Adrenal gland (tissue), 12 donors: ENCODE results near the gene GLI1. TPM values are rescaled to one million over a fixed set of nuclear protein-coding genes. Genes with fewer than 3 reads are reported as not detected.

Experiments used
- DNase-seq, 7 donors: peaks; one replicate each; pipeline ENCODE4 v3.0.0-alpha.2; 2019 to 2020
- H3K27ac ChIP-seq, 5 donors: fragments of 200-600 bp; sonication (generic) in 4 of 5; 1 replicate in 3 of 5; 2 replicates in 2 of 5; pipeline versions ENCODE4 v1.5.1 to v1.8.0; 2016 to 2020; ENCODE audit warnings: mild to moderate bottlenecking in 1 of 5
- H3K27me3 ChIP-seq: fragments of 200-600 bp; 2 replicates; pipeline ENCODE4 v1.8.0; 2021
- H3K36me3 ChIP-seq, 2 donors: fragments of 200-600 bp; replicated peaks in 1 of 2; 1 replicate in 1 of 2; 2 replicates in 1 of 2; pipeline versions ENCODE4 v1.5.1 to v1.8.0; 2018 to 2022
- H3K4me1 ChIP-seq, 2 donors: fragments of 200-600 bp; replicated peaks in 1 of 2; 1 replicate in 1 of 2; 2 replicates in 1 of 2; pipeline versions ENCODE4 v1.5.1 to v1.8.0; 2018 to 2021
- H3K4me3 ChIP-seq, 4 donors: fragments of 200-600 bp; sonication (generic) in 3 of 4; one replicate each; pipeline ENCODE4 v1.5.1; 2016 to 2018
- H3K9me3 ChIP-seq, 3 donors: fragments of 200-600 bp; sonication (generic) in 1 of 3; replicated peaks in 1 of 3; 1 replicate in 2 of 3; 2 replicates in 1 of 3; pipeline versions ENCODE4 v1.5.1 to v1.8.0; 2016 to 2021
- POLR2A ChIP-seq, 2 donors: fragments of 450-650 bp; IDR thresholded peaks; one replicate each; pipeline ENCODE4 v1.6.1; 2017; ENCODE audit warnings: antibody characterized with exemption in 2 of 2, mild to moderate bottlenecking in 2 of 2, moderate library complexity in 1 of 2
- WGBS, 4 donors: extraction: QIAGEN DNeasy Blood & Tissue Kit in 2 of 4; methylation state at CpG; one replicate each; pipeline versions ENCODE4 v1.1.5 to v1.1.7; 2013 to 2017; 5-methylcytosine and 5-hydroxymethylcytosine counted together
- intact Hi-C, 2 donors: fragments of 100-400 bp; cut with DNase I; formaldehyde crosslinking; loops; one replicate each; pipeline versions ENCODE4 v1.14.1 to v1.15.0; 2022 to 2023
- polyA plus RNA-seq, 3 donors: library from polyadenylated mRNA; stranded (reverse); fragments of 200-250 nt in 2 of 3; fragments of 350-450 nt in 1 of 3; fragmentation: Illumina TruSeq in 1 of 3; extraction: RNeasy Lipid Tissue Mini Kit (QIAGEN cat#74804) in 1 of 3; gene quantifications; one replicate each; pipeline ENCODE4 v1.2.3, GENCODE V29; 2013 to 2014
- total RNA-seq, 9 donors: library from RNA; depleted of rRNA in 4 of 9; stranded (reverse); fragments of >200 nt in 4 of 9; fragments of 120-200 nt in 1 of 9; fragmentation: NEBNext Ultra II Directional in 1 of 9; extraction: Animal tissue kit (Norgen Biotek cat#: 25700) in 1 of 9; gene quantifications; one replicate each; pipeline versions ENCODE4 v1.1.0 to v1.2.4, GENCODE V29; 2013 to 2023
- TF ChIP-seq, protein P1 (sequence below), 6 experiments: fragments of 450-650 bp in 4 of 6; fragments of 200-600 bp in 2 of 6; sonication (generic) in 1 of 6; IDR thresholded peaks; 1 replicate in 5 of 6; 2 replicates in 1 of 6; pipeline versions ENCODE4 v1.5.1 to v1.8.0; 2016 to 2021; ENCODE audit warnings: antibody characterized with exemption in 6 of 6, mild to moderate bottlenecking in 2 of 6, moderate library complexity in 1 of 6
- donor health status: healthy with polysubstance abuse.
- donor health status: Bipolar disorder and iron deficiency.
- donor health status: DM: yes; HTN: yes; CAD: no.
- donor health status: DM: no; HTN: no; CAD: no.
- donor health status: DM: no; HTN: no; CAD: no.
- donor health status: DM: yes; HTN: yes; CAD: no.

Gene GLI1
- total and polyA plus RNA-seq, 12 donors: 0.30 to 7.2 (median 1.4) TPM

- Histone ChIP-seq H3K36me3 (no peaks in the 10 kb centered on the region), H3K4me3 (no peak overlapping the region), H3K9me3 (no peaks in the 10 kb centered on the region), H3K4me1 (peaks cover 11 to 14% of the 10 kb centered on the region in 2 donors), H3K27me3 (peaks cover 20% of the 10 kb centered on the region), H3K27ac (peak overlapping the region in 3 of 5 donors; percentile 51 to 86 (median 68))
- no peak for TF ChIP-seq POLR2A (IDR thresholded peaks at IDR 0.05)
- TF ChIP-seq, protein P1, sequence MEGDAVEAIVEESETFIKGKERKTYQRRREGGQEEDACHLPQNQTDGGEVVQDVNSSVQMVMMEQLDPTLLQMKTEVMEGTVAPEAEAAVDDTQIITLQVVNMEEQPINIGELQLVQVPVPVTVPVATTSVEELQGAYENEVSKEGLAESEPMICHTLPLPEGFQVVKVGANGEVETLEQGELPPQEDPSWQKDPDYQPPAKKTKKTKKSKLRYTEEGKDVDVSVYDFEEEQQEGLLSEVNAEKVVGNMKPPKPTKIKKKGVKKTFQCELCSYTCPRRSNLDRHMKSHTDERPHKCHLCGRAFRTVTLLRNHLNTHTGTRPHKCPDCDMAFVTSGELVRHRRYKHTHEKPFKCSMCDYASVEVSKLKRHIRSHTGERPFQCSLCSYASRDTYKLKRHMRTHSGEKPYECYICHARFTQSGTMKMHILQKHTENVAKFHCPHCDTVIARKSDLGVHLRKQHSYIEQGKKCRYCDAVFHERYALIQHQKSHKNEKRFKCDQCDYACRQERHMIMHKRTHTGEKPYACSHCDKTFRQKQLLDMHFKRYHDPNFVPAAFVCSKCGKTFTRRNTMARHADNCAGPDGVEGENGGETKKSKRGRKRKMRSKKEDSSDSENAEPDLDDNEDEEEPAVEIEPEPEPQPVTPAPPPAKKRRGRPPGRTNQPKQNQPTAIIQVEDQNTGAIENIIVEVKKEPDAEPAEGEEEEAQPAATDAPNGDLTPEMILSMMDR (IDR thresholded peaks at IDR 0.05): no peak
- intact Hi-C loops: no loop called here
- no peak for DNase-seq
- 73 to 81% (median 77%) methylated on average over 8 to 10 of the region's 10 CpGs for WGBS, 4 donors
These were observed 19.4 kb downstream of the GLI1 start for GRCh38 chr12:57479043-57479375.

GRCh38 chr12:57479376-57480115 lies 20.0 kb downstream of the GLI1 start, which contains the start of gene ARHGAP9:
Gene ARHGAP9 (minus strand): TSS chr12:57479866. CDS start chr12:57479406, 460 bp downstream.
- peaks cover 14% of the 10 kb centered on the region for H3K27me3 ChIP-seq
- H3K27ac ChIP-seq: peak within 1 kb of the TSS in 3 of 5 donors; percentile 51 to 86 (median 68)
- peaks cover 11 to 14% of the 10 kb centered on the region in 2 donors for H3K4me1 ChIP-seq
- intact Hi-C loops: no loop called here
- H3K9me3 ChIP-seq: no peaks in the 10 kb centered on the region
- WGBS, 4 donors: 55 to 69% (median 65%) methylated on average over 5 to 6 of the region's 6 CpGs
- H3K36me3 ChIP-seq: no peaks in the 10 kb centered on the region
- TF ChIP-seq, protein P1 (IDR thresholded peaks at IDR 0.05): no peak
- no peak for TF ChIP-seq POLR2A (IDR thresholded peaks at IDR 0.05)
- peak in 1 of 7 donors; percentile 18 for DNase-seq
- H3K4me3 ChIP-seq: no peak within 1 kb of the TSS

- TF ChIP-seq, protein P1 (IDR thresholded peaks at IDR 0.05): no peak
- TF ChIP-seq POLR2A (IDR thresholded peaks at IDR 0.05): no peak
- no peak for DNase-seq
- Histone ChIP-seq H3K36me3 (no peaks in the 10 kb centered on the region), H3K4me1 (no peaks in the 10 kb centered on the region), H3K27me3 (no peaks in the 10 kb centered on the region), H3K27ac (no peak overlapping the region), H3K4me3 (no peak overlapping the region), H3K9me3 (no peaks in the 10 kb centered on the region)
- intact Hi-C loops: no loop called here
- 63 to 82% (median 78%) methylated on average over 1 of the region's 1 CpG for WGBS, 4 donors
These were observed 22.1 kb downstream of the GLI1 start for GRCh38 chr12:57481671-57482070.

- TF ChIP-seq, protein P1 (IDR thresholded peaks at IDR 0.05): no peak
- no peak for TF ChIP-seq POLR2A (IDR thresholded peaks at IDR 0.05)
- no peaks in the 10 kb centered on the region for H3K36me3 ChIP-seq
- no peak overlapping the region for H3K4me3 ChIP-seq
- H3K27ac ChIP-seq: no peak overlapping the region
- peaks cover under 1 to 1% of the 10 kb centered on the region in 2 donors for H3K4me1 ChIP-seq
- WGBS, 4 donors: 38 to 54% (median 49%) methylated on average over 5 of the region's 5 CpGs
- no peaks in the 10 kb centered on the region for H3K27me3 ChIP-seq
- intact Hi-C loops: no loop called here
- DNase-seq: no peak
- no peaks in the 10 kb centered on the region for H3K9me3 ChIP-seq
These were observed 23.9 kb downstream of the GLI1 start for GRCh38 chr12:57483466-57483865.
